ENCODE results near the gene UBE2D2.
"Not testable (repeated sequence)": the region's sequence is repeated elsewhere in the genome, so short reads cannot be mapped to it uniquely, and the experiment has no call there.

Gene UBE2D2

GRCh38 chr5:139527090-139527470 lies 34.1 kb upstream of the UBE2D2 start:
- H3K36me3 Mint-ChIP-seq (ENCODE audit: low read depth); H3K4me3 Mint-ChIP-seq; H3K27ac Mint-ChIP-seq; H3K27me3 Mint-ChIP-seq; intact Hi-C loops (cut with micrococcal nuclease): not testable (repeated sequence)
- H3K9me3 Mint-ChIP-seq: peaks cover 15% of the 10 kb centered on the region
- peaks cover 15% of the 10 kb centered on the region for H3K4me1 Mint-ChIP-seq (ENCODE audit: low read depth)

GRCh38 chr5:139527896-139528467 lies 33.2 kb upstream of the UBE2D2 start:
- not testable (repeated sequence) for H3K4me3 Mint-ChIP-seq

DNA sequence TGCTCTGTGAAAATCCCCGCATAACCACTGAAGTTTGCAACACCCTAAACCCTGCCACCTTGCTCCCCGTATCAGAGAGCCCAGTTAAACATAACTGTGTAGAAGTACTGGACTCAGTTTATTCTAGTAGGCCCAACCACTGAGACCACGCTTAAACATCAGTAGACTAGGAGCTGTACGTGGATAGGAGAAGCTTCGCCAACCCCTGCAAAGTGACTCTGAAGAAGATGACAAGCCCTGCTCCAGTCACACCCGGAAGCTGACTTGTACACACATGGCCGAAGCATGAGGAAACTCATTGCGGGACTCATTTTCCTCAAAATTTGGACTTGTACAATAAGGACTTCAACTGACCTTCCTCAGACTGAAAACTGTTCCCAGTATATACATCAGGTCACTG lies 32.4 kb upstream of the UBE2D2 start:
- H3K27me3 Mint-ChIP-seq; H3K4me3 Mint-ChIP-seq; H3K36me3 Mint-ChIP-seq (ENCODE audit: low read depth); intact Hi-C loops (cut with micrococcal nuclease); H3K27ac Mint-ChIP-seq: not testable (repeated sequence)
- H3K4me1 Mint-ChIP-seq (ENCODE audit: low read depth): peaks cover 15% of the 10 kb centered on the region
- peaks cover 15% of the 10 kb centered on the region for H3K9me3 Mint-ChIP-seq

More at GRCh38 chr5:139527896-139528467, 33.2 kb upstream of the UBE2D2 start:
- intact Hi-C loops (cut with micrococcal nuclease); H3K36me3 Mint-ChIP-seq (ENCODE audit: low read depth); H3K27ac Mint-ChIP-seq; H3K27me3 Mint-ChIP-seq: not testable (repeated sequence)
- Mint-ChIP-seq H3K4me1 (ENCODE audit: low read depth) (peaks cover 15% of the 10 kb centered on the region), H3K9me3 (peaks cover 15% of the 10 kb centered on the region)

DNA sequence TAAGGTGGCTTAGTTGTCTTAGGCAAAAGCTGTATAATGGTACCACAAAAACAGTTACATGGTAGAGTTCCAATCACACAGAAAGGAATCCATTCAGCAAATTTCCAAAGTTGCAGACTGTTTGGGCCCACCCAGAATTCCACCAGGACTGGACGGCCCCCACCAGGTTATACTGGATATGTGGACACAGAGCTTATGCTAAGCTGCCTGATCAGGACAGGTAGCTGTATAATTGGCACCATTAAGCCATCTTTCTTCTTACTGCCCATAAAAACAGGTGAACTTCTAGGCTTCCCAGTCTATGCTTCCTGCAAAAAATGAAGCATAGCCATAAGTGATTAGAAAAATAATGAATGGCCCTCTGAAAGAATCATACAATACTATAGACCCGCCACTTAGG lies 31.1 kb upstream of the UBE2D2 start:
- H3K27ac Mint-ChIP-seq; H3K36me3 Mint-ChIP-seq (ENCODE audit: low read depth); intact Hi-C loops (cut with micrococcal nuclease); H3K4me3 Mint-ChIP-seq; H3K27me3 Mint-ChIP-seq: not testable (repeated sequence)
- Mint-ChIP-seq H3K9me3 (peaks cover 15% of the 10 kb centered on the region), H3K4me1 (ENCODE audit: low read depth) (peaks cover 11% of the 10 kb centered on the region)

DNA sequence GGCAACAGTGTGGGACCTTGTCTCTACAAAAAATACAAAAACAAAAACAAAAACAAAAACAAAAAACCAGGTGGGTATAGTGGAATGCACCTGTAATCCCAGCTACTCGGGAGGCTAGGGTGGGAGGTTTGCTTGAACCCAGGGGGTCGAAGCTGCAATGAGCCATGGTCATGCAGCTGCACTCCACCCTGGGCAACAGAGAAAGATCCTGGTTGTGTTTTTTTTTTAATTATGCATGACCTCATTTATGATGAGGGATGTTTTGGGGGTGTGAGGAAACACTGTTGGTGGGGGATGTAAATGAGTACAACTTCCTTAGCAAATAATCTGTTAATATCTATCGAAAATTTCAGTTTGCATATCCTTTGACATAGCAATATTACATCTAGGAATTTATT lies 29.4 kb upstream of the UBE2D2 start:
- Mint-ChIP-seq H3K4me1 (ENCODE audit: low read depth) (no peaks in the 10 kb centered on the region), H3K9me3 (peaks cover 15% of the 10 kb centered on the region), H3K27me3 (peaks cover 7% of the 10 kb centered on the region), H3K27ac (no peak overlapping the region), H3K4me3 (no peak overlapping the region), H3K36me3 (ENCODE audit: low read depth) (no peaks in the 10 kb centered on the region)
- intact Hi-C loops (cut with micrococcal nuclease): no loop called here

DNA sequence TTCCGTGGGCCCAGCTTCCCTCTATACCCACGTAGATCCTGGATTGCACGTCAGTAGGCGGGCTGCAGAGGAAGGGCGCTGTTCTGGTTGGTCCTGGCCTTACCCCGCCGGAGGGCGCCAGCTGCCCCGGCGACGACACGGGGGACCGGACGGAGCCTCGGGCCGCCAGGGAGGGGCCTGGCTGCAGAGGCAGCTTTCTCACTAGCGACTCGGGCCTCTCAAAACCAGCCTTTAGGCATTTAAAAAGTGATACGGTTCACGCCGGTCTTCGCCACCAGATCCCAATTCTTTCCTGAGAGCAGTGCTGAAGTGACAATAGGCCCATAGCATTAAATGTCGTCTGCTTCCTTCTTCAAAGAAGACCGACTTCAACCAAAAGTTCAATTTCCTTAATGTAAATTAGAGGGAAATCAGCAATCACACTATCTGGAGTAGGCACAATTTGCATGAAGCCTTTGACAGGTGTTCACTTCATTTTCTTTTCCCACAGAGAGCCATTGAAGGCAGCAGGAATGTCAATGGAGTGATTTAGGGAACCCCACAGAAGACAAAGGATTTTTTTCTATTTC lies 17.6 kb upstream of the UBE2D2 start:
- peak overlapping the region; percentile 22 for H3K27ac Mint-ChIP-seq
- H3K9me3 Mint-ChIP-seq: no peaks in the 10 kb centered on the region
- H3K4me1 Mint-ChIP-seq (ENCODE audit: low read depth): peaks cover 6% of the 10 kb centered on the region
- peak overlapping the region; percentile 53 for H3K4me3 Mint-ChIP-seq
- peaks cover 1% of the 10 kb centered on the region for H3K27me3 Mint-ChIP-seq
- intact Hi-C loops (cut with micrococcal nuclease): no loop called here
- no peaks in the 10 kb centered on the region for H3K36me3 Mint-ChIP-seq (ENCODE audit: low read depth)

DNA sequence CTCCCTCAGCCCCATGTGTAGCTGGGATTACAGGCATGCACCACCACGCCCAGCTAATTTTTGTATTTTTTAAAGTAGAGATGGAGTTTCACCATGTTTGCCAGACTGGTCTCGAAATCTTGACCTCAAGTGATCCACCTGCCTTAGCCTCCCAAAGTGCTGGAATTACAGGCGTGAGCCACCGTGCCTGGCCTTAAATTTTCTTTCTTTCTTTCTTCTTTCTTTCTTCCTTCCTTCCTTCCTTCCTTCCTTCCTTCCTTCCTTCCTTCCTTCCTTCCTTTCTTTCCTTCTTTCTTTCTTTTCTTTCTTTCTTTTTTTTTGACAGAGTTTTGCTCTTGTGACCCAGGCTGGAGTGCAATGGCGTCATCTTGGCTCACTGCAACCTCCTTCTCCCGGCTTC lies 14.5 kb upstream of the UBE2D2 start:
- H3K4me3 Mint-ChIP-seq; H3K27me3 Mint-ChIP-seq; H3K27ac Mint-ChIP-seq; intact Hi-C loops (cut with micrococcal nuclease); H3K9me3 Mint-ChIP-seq; H3K36me3 Mint-ChIP-seq (ENCODE audit: low read depth): not testable (repeated sequence)
- peaks cover 12% of the 10 kb centered on the region for H3K4me1 Mint-ChIP-seq (ENCODE audit: low read depth)

- no peaks in the 10 kb centered on the region for H3K36me3 Mint-ChIP-seq (ENCODE audit: low read depth)
- intact Hi-C loops (cut with micrococcal nuclease): no loop called here
- no peaks in the 10 kb centered on the region for H3K9me3 Mint-ChIP-seq
- H3K4me1 Mint-ChIP-seq (ENCODE audit: low read depth): peaks cover 14% of the 10 kb centered on the region
- no peak overlapping the region for H3K27ac Mint-ChIP-seq
- peaks cover 1% of the 10 kb centered on the region for H3K27me3 Mint-ChIP-seq
- no peak overlapping the region for H3K4me3 Mint-ChIP-seq
These were observed 11.8 kb upstream of the UBE2D2 start for GRCh38 chr5:139549162-139549894.

DNA sequence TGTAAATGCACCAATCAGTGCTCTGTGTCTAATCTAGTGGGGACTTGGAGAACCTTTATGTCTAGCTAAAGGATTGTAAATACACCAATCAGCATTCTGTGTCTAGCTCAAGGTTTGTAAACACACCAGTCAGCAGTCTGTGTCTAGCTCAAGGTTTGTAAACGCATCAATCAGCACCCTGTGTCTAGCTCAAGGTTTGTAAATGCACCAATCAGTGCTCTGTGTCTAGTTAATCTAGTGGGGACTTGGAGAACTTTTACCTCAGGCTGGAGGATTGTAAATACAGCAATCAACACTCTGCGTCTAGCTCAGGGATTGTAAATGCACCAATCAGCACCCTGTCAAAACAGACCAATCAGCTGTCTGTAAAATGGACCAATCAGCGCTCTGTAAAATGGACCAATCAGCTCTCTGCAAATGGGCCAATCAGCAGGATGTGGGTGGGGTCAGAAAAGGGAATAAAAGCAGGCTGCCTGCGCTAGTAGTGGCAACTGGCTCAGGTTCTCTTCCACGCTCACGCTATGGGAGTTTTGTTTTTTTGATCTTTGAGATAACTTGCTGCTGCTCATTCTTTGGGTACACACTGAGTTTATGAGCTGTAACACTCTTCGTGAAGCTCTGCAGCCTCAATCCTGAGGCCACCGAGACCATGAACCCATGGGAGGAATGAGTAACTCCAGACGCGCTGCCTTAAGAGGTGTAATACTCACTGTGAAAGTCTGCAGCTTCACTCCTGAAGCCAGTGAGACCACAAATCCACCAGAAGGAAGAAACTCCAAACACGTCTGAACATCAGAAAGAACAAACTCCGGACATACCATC lies 10.9 kb upstream of the UBE2D2 start:
- not testable (repeated sequence) for H3K27me3 Mint-ChIP-seq

GRCh38 chr5:139551191-139551889 lies 9.8 kb upstream of the UBE2D2 start:
- peaks cover 14% of the 10 kb centered on the region for H3K4me1 Mint-ChIP-seq (ENCODE audit: low read depth)
- H3K36me3 Mint-ChIP-seq (ENCODE audit: low read depth): no peaks in the 10 kb centered on the region
- no peaks in the 10 kb centered on the region for H3K9me3 Mint-ChIP-seq
- H3K27me3 Mint-ChIP-seq: peaks cover 1% of the 10 kb centered on the region
- intact Hi-C loops (cut with micrococcal nuclease): no loop called here
- H3K27ac Mint-ChIP-seq: no peak overlapping the region
- no peak overlapping the region for H3K4me3 Mint-ChIP-seq

More for the DNA sequence above, 10.9 kb upstream of the UBE2D2 start:
- H3K4me1 Mint-ChIP-seq (ENCODE audit: low read depth): peaks cover 14% of the 10 kb centered on the region
- H3K27ac Mint-ChIP-seq; H3K36me3 Mint-ChIP-seq (ENCODE audit: low read depth); intact Hi-C loops (cut with micrococcal nuclease); H3K9me3 Mint-ChIP-seq; H3K4me3 Mint-ChIP-seq: not testable (repeated sequence)

- H3K36me3 Mint-ChIP-seq (ENCODE audit: low read depth): no peaks in the 10 kb centered on the region
- no peak overlapping the region for H3K4me3 Mint-ChIP-seq
- H3K9me3 Mint-ChIP-seq: no peaks in the 10 kb centered on the region
- H3K27ac Mint-ChIP-seq: no peak overlapping the region
- H3K27me3 Mint-ChIP-seq: no peaks in the 10 kb centered on the region
- H3K4me1 Mint-ChIP-seq (ENCODE audit: low read depth): peaks cover 14% of the 10 kb centered on the region
- intact Hi-C loops (cut with micrococcal nuclease): no loop called here
These were observed 8.1 kb upstream of the UBE2D2 start for GRCh38 chr5:139552893-139553575.

GRCh38 chr5:139554264-139554663 lies 6.9 kb upstream of the UBE2D2 start:
- no peaks in the 10 kb centered on the region for H3K36me3 Mint-ChIP-seq (ENCODE audit: low read depth)
- intact Hi-C loops (cut with micrococcal nuclease): no loop called here
- no peak overlapping the region for H3K27ac Mint-ChIP-seq
- H3K4me3 Mint-ChIP-seq: no peak overlapping the region
- H3K9me3 Mint-ChIP-seq: no peaks in the 10 kb centered on the region
- H3K27me3 Mint-ChIP-seq: no peaks in the 10 kb centered on the region
- H3K4me1 Mint-ChIP-seq (ENCODE audit: low read depth): peaks cover 7% of the 10 kb centered on the region

DNA sequence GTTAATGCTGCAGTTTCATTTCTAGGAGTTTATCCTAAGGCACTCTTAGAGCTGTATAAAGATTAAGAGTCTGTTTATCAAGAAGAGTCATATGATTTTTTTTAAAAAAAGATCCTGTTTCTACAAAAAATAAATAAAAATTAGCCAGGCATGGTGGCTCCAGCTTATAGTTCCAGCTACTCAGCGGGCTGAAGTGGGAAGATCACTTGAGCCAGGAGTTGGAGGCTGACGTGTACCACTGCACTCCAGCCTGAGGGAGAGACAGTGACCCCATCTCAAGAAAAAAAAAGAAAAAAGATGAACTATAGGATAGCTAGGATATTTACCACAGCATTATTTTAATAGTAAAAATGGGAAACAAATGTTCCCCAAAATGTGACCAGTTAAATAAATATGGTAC lies 3.3 kb upstream of the UBE2D2 start:
- Mint-ChIP-seq H3K36me3 (ENCODE audit: low read depth) (peaks cover 16% of the 10 kb centered on the region), H3K4me3 (no peak overlapping the region), H3K9me3 (no peaks in the 10 kb centered on the region), H3K27ac (no peak overlapping the region), H3K4me1 (ENCODE audit: low read depth) (peaks cover 14% of the 10 kb centered on the region), H3K27me3 (no peaks in the 10 kb centered on the region)
- intact Hi-C loops (cut with micrococcal nuclease): no loop called here
